RWPE2 (cell line): ENCODE results near the gene GBP4.
A peak's percentile ranks its signal among the peaks of the same experiment; 100 is the strongest.

Experiments used
- ATAC-seq: fragments of 200-7000 bp; cut with Tn5 transposase; 3 replicates; pipeline ENCODE4 v1.9.1; 2021; ENCODE audit warnings: low read depth
- DNase-seq: peaks from one replicate; pipeline ENCODE4 v3.0.0-alpha.2; 2020; ENCODE audit warnings: low spot score
- H3K27ac ChIP-seq: fragments of 450-650 bp; 2 replicates; pipeline ENCODE4 v1.5.1; 2017; ENCODE audit warnings: mild to moderate bottlenecking; ENCODE audit not compliant: poor library complexity, severe bottlenecking
- H3K27me3 ChIP-seq: fragments of 250-450 bp; sonication (Bioruptor Pico); 2 replicates; pipeline ENCODE4 v1.5.1; 2021; ENCODE audit warnings: mild to moderate bottlenecking, moderate library complexity; ENCODE audit not compliant: insufficient read depth, poor library complexity, severe bottlenecking
- H3K36me3 ChIP-seq: fragments of 250-450 bp; sonication (Bioruptor Pico); 2 replicates; pipeline ENCODE4 v1.5.1; 2020; ENCODE audit warnings: low read depth, mild to moderate bottlenecking, moderate library complexity
- H3K4me1 ChIP-seq: fragments of 250-450 bp; sonication (Bioruptor Pico); 2 replicates; pipeline ENCODE4 v1.5.1; 2021; ENCODE audit warnings: mild to moderate bottlenecking, moderate library complexity; ENCODE audit not compliant: insufficient read depth, poor library complexity, severe bottlenecking
- H3K4me3 ChIP-seq: fragments of 250-450 bp; sonication (Bioruptor Pico); 2 replicates; pipeline ENCODE4 v1.5.1; 2021; ENCODE audit warnings: mild to moderate bottlenecking, moderate library complexity; ENCODE audit not compliant: severe bottlenecking
- H3K9me3 ChIP-seq: fragments of 250-450 bp; sonication (Bioruptor Pico); 2 replicates; pipeline ENCODE4 v1.5.1; 2021; ENCODE audit warnings: mild to moderate bottlenecking, moderate library complexity; ENCODE audit not compliant: severe bottlenecking
- TF ChIP-seq, protein P1 (sequence below): fragments of 450-650 bp; IDR thresholded peaks from one replicate; pipeline ENCODE4 v1.5.1; 2017; ENCODE audit warnings: mild to moderate bottlenecking, moderate library complexity; ENCODE audit not compliant: poor library complexity, severe bottlenecking

Gene GBP4

GRCh38 chr1:89211035-89211634 lies 12.4 kb upstream of the GBP4 start:
- H3K27me3 ChIP-seq: no peaks in the 10 kb centered on the region
- DNase-seq (no peak), ATAC-seq (no peak)
- H3K4me3 ChIP-seq: no peak overlapping the region
- H3K36me3 ChIP-seq: no peaks in the 10 kb centered on the region
- TF ChIP-seq, protein P1, sequence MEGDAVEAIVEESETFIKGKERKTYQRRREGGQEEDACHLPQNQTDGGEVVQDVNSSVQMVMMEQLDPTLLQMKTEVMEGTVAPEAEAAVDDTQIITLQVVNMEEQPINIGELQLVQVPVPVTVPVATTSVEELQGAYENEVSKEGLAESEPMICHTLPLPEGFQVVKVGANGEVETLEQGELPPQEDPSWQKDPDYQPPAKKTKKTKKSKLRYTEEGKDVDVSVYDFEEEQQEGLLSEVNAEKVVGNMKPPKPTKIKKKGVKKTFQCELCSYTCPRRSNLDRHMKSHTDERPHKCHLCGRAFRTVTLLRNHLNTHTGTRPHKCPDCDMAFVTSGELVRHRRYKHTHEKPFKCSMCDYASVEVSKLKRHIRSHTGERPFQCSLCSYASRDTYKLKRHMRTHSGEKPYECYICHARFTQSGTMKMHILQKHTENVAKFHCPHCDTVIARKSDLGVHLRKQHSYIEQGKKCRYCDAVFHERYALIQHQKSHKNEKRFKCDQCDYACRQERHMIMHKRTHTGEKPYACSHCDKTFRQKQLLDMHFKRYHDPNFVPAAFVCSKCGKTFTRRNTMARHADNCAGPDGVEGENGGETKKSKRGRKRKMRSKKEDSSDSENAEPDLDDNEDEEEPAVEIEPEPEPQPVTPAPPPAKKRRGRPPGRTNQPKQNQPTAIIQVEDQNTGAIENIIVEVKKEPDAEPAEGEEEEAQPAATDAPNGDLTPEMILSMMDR: no peak
- no peak overlapping the region for H3K27ac ChIP-seq
- H3K9me3 ChIP-seq: peaks cover 2% of the 10 kb centered on the region
- H3K4me1 ChIP-seq: no peaks in the 10 kb centered on the region

DNA sequence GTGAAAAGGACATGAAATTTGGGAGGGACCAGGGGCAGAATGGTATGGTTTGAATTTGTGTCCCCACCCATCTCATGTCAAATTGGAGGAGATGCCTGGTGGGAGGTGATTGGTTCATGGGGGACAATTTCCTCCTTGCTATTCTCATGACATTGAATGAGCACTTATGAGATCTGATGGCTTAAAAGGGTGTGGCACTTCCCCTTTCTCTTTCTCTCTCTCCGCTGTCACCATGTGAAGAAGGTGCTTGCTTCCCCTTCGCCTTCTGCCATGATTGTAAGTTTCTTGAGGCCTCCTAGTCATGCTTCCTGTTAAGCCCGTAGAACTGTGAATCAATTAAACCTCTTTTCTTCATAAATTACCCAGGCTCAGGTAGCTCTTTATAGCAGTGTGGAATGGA lies 7.6 kb upstream of the GBP4 start:
- no peaks in the 10 kb centered on the region for H3K27me3 ChIP-seq
- peaks cover 4% of the 10 kb centered on the region for H3K9me3 ChIP-seq

DNA sequence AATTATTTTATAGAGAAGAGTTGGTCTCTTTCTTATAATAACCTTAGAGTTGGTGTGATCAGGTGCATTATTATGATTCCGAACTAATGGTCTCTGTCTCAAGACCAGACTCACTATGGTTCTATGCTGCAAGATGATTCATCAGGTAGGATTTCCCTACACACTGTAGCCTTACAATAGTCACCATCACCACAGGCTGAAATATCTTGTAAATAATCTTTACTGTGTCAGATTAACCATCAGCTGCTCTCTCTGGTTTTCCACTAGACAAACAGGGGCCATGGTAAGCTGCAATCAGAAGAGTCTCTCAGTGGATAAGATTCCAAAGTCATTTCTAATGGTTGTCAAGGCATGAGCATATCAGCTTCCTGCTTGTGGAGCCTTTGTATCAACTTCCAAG lies 4.4 kb upstream of the GBP4 start:
- DNase-seq (no peak), ATAC-seq (peak; percentile 66)
- Histone ChIP-seq H3K9me3 (peaks cover 2% of the 10 kb centered on the region), H3K4me1 (no peaks in the 10 kb centered on the region), H3K36me3 (no peaks in the 10 kb centered on the region), H3K4me3 (no peak overlapping the region), H3K27ac (no peak overlapping the region), H3K27me3 (no peaks in the 10 kb centered on the region)
- TF ChIP-seq, protein P1: no peak

More for the DNA sequence above, 7.6 kb upstream of the GBP4 start:
- H3K4me1 ChIP-seq: no peaks in the 10 kb centered on the region
- ATAC-seq (no peak), DNase-seq (no peak)
- H3K4me3 ChIP-seq: no peak overlapping the region
- H3K27ac ChIP-seq: no peak overlapping the region
- TF ChIP-seq, protein P1: no peak
- no peaks in the 10 kb centered on the region for H3K36me3 ChIP-seq

DNA sequence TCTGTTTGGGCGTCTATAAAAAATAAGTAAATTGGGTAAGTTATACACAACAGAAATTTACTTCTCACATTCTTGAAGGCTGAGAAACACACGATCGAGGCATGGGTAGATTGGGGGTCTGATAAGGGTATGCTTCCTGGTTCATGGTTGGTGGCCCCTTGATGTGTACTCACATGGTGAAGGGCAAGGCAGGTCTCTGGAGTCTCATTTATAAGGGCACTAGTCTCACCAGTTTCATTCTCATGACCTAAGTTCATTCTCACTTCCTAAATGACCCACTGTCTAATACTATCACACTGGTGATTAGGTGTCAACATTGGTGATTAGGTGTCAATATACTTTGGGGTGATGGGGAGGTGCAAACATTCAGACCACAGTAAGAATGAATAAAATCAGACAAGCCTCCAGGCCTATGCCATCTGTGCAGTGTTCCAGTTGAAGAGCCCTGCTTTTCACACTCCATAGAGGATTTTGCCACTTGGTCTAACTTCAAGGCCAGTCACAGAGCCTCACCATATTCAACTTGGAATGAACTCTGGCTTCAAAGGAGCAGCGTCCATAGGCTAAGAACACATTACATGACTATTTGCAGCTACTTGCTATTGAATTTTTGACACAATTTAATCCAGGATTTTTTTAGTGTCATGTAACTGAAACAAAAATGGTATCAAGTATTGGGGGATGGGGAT lies 2.5 kb upstream of the GBP4 start:
- Histone ChIP-seq H3K4me1 (no peaks in the 10 kb centered on the region), H3K36me3 (no peaks in the 10 kb centered on the region), H3K27ac (no peak overlapping the region), H3K27me3 (no peaks in the 10 kb centered on the region), H3K4me3 (no peak overlapping the region), H3K9me3 (peaks cover 2% of the 10 kb centered on the region)
- TF ChIP-seq, protein P1: no peak
- ATAC-seq: no peak
- DNase-seq: no peak

GRCh38 chr1:89200663-89201062 lies 1.9 kb upstream of the GBP4 start:
- Histone ChIP-seq H3K9me3 (peaks cover under 1% of the 10 kb centered on the region), H3K4me3 (no peak overlapping the region), H3K27me3 (no peaks in the 10 kb centered on the region), H3K4me1 (no peaks in the 10 kb centered on the region), H3K27ac (no peak overlapping the region), H3K36me3 (no peaks in the 10 kb centered on the region)
- TF ChIP-seq, protein P1: no peak
- no peak for ATAC-seq
- DNase-seq: no peak
